ENCODE data around the gene KTN1.

Gene KTN1

DNA sequence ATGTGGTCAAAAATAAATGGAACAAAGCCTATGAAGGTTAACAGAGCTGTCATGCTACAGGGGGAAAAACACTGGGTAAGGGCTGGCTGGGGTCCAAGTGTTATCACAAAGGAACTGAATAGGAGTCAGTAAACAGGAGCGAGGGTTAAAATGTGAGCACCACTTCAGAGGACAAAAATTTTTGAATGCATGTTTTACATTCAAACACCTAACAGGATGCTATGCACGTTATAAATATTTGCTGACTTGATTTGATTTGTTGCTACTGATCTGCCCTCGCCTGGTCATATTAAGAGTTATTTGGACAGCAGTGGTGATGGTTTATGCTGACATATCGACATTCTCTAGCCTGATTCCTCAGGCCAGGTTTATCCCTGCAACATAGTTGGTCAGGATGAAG, 7.4 kb upstream of the KTN1 start:
- DNase-seq (ENCODE audit: low read depth), result no peak

DNA sequence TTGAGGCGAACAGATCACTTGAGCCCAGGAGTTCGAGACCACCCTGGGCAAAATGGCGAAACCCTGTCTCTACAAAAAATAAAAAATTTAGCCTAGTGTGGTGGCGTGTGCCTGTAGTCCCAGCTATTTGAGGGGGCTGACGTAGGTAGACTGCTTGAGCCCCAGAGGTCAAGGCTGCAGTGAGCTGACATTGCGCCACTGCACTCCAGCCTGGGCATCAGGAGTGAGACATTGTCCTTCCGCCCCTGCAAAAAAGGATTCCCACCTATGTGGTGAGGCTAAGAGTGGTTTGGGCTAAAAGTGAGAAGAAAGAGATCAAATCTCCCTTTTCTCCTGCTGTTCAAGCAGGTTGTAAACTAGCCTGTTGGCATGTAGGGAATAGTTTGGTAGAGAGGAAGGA, 5.0 kb upstream of the KTN1 start:
- no peak for DNase-seq (ENCODE audit: low read depth)

- no peak for DNase-seq (ENCODE audit: low read depth)
Measured at GRCh38 chr14:55577229-55577628, 2.8 kb upstream of the KTN1 start.

DNA sequence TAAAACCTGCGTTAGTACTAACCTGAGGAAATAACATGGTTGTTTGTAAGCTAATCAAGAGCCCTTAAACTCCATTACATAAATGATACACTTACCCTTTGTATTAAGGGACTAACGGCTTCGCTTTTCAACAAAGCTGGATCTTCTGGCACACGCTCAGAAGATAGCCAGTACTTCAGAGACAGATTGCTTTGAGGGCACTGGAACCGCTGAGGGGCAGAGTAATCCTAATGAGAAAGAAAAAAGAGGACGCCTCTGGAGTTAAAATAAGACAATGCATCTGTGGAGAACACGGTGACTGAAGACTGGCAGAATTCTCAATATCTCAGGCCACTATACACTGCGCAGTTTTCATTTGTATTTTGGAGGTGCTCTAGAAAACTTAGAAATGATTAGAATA, 1.5 kb upstream of the KTN1 start:
- no peak for DNase-seq (ENCODE audit: low read depth)

DNA sequence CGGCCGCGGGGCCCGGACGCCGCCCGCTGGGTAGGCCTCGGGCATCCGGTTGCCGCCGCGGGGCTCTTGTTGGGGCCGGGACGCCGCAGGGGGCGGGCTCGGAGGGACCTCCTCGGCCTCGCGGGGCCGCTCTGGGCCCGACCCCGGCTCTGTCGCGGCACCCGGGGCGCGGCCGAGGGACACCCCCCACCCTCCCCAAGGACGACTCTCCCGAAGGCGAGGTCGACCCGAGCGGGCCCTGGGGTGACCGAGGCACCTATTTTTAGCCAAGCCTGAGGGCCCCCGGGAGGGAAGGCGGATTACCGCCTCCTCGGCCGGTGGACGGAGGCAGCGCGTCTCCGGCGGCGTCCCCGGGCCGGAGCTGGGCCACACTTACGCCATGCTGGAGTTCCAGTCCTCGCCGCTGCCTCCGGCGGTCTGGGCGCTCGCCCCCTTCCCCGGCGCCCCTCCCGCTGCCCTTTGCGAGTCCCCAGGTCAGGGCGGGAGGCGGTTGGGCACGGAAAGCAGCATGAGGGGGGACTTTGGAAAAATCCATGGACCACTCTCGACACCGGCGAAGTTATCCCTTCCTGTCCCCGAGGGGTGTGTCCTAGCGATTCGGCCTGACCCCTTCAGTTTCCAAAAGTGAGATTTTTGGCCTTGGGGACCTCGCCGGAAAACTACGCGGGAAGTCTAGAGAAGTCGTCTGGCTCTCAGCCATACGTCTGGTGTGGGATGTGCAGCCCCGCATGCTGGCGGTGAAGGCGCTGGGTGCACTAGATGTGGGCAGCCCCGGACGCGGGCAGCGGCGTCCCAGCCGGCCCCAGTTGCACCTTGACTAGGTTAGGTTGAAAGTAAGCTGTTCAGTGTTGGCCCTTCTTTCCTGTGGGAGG, 699 bp downstream of the KTN1 start:
- peak; percentile 26 for DNase-seq (ENCODE audit: low read depth)

- no peak for DNase-seq (ENCODE audit: low read depth)
Measured at GRCh38 chr14:55581342-55581771, 1.4 kb downstream of the KTN1 start.

DNA sequence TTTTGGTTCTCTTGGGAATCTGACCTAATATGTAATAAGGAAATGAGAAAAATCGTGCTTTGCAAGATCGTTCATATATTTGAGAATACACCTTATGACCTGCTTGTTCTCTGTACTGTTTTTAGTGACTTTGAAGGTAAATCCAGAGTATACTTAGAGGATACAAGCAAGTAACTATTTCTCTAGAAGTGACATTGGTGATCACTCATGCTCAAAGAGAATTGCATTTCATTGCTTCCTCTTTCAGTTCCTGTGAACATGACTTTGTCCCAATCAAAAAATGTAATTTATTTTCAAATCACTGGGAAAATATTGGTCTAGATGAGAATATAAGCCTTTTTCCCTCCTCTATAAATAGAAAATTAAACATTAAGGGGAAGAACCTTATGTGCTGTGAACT, 2.7 kb downstream of the KTN1 start:
- no peak for DNase-seq (ENCODE audit: low read depth)

DNA sequence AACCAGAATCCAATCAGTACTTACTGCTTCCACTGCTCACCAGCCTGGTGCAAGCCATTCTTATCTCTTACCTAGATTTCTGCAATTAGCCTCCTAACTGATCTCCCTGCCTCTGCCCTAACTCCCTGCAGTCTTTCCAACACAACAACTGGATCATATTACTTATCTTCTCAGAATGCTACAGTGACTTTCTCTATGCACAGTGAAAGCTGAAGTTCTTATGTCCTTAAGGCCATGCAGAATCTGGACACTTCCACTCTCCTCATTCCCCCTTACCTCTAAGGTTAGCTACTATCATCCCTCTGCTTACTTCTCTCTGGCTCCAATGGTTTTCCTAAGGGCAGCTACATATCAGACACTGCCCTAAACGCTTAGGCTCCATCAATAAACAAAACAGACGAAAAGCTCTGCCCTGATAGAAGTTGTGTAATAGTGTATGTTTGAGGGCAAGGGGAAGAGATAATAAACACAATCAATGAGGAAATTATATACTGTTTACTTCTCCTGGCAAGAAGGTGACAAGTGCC, 4.0 kb downstream of the KTN1 start:
- no peak for DNase-seq (ENCODE audit: low read depth)

DNA sequence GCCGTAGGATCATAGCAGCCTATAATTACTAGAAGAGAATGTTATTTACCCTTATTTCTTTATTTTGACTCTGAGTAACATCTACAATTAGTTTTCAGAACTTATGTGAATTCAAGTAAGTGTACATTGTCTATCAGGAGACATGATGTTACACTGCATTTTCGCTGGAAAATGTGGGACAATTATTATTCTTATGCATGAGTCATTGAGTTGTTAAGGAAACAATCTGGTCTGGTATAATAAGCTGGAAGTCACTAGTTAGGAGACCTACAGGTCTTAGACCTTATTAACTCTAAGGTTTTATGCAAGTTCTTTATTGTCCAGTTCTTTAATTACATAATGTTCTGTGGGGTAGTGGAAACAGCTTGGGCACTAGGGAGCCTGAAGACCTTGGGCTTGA, 5.8 kb downstream of the KTN1 start:
- no peak for DNase-seq (ENCODE audit: low read depth)

DNA sequence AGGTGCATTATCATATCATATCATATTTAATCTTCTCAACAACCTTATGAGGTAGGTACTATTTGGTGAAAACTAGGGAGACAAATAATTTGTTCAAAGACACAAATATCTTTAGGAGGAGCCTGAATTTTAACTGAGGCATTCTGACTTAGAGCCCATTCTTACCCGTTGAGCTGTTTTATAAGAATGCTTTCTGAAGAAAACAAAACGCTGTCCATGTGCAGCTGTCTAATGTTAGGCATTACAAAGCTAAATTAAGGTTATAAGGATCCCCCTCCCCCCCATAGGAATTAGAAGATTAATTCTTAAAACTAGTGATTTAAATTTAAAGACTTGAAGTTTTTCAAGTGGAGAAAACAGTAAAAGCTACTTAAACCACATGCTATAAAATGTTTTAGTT, 6.4 kb downstream of the KTN1 start:
- DNase-seq (ENCODE audit: low read depth), result no peak

DNA sequence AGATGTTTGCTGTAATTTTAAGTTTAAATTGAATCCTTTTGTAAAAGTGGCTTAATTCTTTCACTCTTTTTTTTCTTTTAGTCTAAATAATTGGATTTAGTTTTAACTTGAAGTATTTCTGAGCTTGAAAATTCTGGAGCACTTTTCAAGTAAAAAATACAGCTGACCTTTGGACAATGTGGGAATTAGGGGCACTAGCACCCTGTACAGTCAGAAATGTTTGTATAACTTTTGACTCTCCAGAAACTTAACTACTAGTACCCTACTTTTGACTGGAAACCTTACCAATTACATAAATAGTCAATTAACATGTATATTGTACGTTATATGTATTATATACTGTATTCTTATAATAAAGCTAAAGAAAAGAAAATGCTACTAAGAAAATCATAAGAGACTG, 7.8 kb downstream of the KTN1 start:
- no peak for DNase-seq (ENCODE audit: low read depth)

DNA sequence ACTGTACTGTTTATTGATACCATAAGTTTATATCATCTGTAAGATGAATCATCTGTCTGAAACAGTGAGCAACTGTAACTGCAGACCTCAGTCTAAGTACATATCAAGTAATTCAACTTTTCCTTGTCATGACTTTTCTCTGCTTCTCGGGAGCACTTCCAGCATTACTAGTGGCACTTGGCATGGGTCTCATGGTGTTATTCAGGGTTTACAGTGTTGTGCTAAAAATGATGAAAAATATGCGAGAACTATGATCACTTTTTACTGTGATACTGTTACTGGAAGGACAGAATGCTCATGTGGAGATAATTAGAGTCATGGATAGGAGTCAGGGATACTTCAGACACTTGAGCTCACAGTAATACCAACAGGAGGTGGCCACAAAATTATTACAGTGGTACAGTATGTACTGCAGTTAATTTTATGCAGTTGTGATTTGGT, 8.3 kb downstream of the KTN1 start:
- DNase-seq (ENCODE audit: low read depth), result no peak

GRCh38 chr14:55589171-55589570, 9.2 kb downstream of the KTN1 start:
- no peak for DNase-seq (ENCODE audit: low read depth)

DNA sequence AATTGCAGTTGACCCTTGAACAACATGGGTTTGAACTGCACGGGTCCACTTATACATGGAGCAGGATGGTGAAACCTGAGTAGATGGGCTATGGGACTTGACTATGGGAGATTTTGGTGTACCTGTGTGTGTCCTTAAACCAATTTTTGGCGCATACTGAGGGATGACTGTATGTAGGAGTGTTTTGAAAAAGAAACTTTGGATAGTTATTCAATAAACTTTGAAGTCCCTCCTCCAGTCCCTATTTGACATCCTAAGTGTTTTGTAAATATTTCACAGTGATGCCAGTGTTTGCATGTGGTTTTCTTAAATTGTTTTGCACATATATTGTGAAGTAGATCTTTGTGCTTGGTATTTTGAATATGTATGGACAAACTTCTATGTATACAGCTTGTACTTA, 12.4 kb downstream of the KTN1 start:
- DNase-seq (ENCODE audit: low read depth), result no peak

DNA sequence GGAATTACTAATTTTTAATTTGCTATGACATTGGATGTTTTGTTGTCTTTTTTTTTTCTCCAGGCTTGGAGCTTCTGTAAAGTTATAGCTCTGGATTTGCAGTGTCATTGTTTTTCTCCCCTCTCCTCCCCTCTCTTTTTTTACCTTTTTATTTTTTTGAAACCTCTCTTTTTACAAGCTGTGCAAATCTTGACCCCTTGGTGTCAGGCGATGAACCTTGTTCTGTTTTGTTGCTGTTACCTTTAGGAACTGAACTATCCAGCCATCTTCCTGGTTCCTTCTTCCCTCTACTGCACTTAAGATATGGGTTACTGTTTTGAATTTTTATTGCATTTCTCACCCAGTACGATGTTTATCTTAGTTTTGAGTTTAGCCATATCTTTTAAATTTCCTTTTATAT, 13.7 kb downstream of the KTN1 start:
- DNase-seq (ENCODE audit: low read depth), result no peak

DNA sequence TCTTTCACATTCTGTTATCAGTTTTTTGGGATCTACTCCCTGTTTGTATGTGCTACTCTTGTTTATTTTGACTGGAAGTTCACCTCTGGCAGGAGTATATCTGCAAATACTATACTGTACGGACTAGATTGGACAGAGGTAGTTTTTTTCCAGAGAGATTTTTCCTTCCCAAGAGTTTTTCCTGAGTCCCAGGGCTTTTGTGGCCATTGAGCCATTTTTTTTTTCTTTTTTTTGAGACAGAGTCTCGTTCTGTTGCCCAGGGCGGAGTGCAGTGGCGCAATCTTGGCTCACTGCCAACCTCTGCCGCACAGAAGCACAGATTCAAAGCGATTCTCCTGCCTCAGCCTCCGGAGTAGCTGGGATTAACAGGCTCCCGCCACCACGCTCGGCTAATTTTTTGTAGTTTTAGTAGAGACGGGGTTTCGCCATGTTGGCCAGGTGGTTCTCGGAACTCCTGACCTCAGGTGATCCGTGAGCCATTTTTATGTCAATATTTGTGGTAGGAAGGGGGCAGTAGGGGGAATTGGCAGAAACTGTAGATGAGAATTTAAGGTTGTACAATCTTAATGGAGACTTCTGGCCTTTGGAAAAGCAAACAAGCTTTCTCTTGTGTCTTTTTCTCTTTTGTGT, 19.4 kb downstream of the KTN1 start:
- DNase-seq (ENCODE audit: low read depth), result no peak

GRCh38 chr14:55600784-55601561, 21.0 kb downstream of the KTN1 start:
- DNase-seq (ENCODE audit: low read depth), result no peak

GRCh38 chr14:55603401-55603953, 23.5 kb downstream of the KTN1 start:
- no peak for DNase-seq (ENCODE audit: low read depth)

DNA sequence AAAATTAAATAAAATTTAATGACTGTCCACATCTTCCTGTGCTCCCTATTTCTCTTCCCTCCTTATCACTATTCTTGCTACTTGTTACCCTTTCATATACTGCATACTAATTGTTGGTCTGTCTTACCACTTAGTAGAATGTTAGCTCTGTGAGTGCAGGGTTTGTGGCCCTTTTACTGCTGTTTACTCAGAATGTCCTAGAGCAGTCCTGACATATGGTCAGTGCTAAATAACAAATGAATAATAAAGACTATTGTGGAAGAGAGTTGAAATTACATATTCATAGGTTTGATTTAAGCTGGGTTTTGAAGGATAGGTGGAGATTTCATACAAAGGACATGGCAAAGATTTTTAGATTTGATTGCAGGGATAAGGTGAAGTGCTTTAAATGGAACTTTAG, 24.5 kb downstream of the KTN1 start:
- DNase-seq (ENCODE audit: low read depth), result no peak

- no peak for DNase-seq (ENCODE audit: low read depth)
Measured at GRCh38 chr14:55604900-55605418, 25.0 kb downstream of the KTN1 start.

GRCh38 chr14:55605793-55606192, 25.8 kb downstream of the KTN1 start:
- no peak for DNase-seq (ENCODE audit: low read depth)

GRCh38 chr14:55607386-55607785, 27.4 kb downstream of the KTN1 start:
- DNase-seq (ENCODE audit: low read depth), result no peak

All from stimulated activated CD8-positive, alpha-beta memory T cell treated with anti-CD3 and anti-CD28 coated beads, Interleukin-4, amount 100 ng/mL, for 24 hours (primary cell).